Right lobe of liver (tissue), 6 donors: ENCODE results near the gene PLRG1. TPM values are rescaled to one million over a fixed set of nuclear protein-coding genes. Genes with fewer than 3 reads are reported as not detected.

Source experiments
- ATAC-seq, 4 donors: fragments of 200-7000 bp; cut with Tn5 transposase; one replicate each; pipeline ENCODE4 v1.9.1; 2020; ENCODE audit warnings: mild to moderate bottlenecking in 4 of 4, moderate library complexity in 4 of 4
- DNase-seq, 3 donors: peaks; one replicate each; pipeline ENCODE4 v3.0.0-alpha.2; 2020
- H3K27ac ChIP-seq, 3 donors: fragments of 200-600 bp; one replicate each; pipeline ENCODE4 v1.8.0; 2022
- H3K27me3 ChIP-seq, 2 donors: fragments of 200-600 bp; one replicate each; pipeline ENCODE4 v1.8.0; 2022
- H3K36me3 ChIP-seq, 4 donors: fragments of 200-600 bp; sonication (generic) in 1 of 4; one replicate each; pipeline versions ENCODE4 v1.5.1 to v1.8.0; 2017 to 2022; ENCODE audit warnings: control low read depth in 1 of 4
- H3K4me1 ChIP-seq, 4 donors: fragments of 200-600 bp; sonication (generic) in 1 of 4; one replicate each; pipeline versions ENCODE4 v1.5.1 to v1.8.0; 2017 to 2022; ENCODE audit warnings: control low read depth in 1 of 4
- H3K4me3 ChIP-seq, 3 donors: fragments of 200-600 bp; one replicate each; pipeline ENCODE4 v1.8.0; 2022
- H3K9me3 ChIP-seq, 4 donors: fragments of 200-600 bp; sonication (generic) in 1 of 4; one replicate each; pipeline versions ENCODE4 v1.5.1 to v1.8.0; 2017 to 2022; ENCODE audit warnings: control low read depth in 1 of 4
- POLR2A ChIP-seq: fragments of 450-650 bp; IDR thresholded peaks from one replicate; pipeline ENCODE4 v1.6.1; 2017; ENCODE audit warnings: antibody characterized with exemption, mild to moderate bottlenecking
- WGBS: methylation state at CpG from one replicate; pipeline ENCODE4 v1.1.6; 2018; ENCODE audit warnings: low coverage, low lambda C conversion rate; ENCODE audit not compliant: insufficient coverage; ENCODE audit errors: missing lambda C conversion rate; 5-methylcytosine and 5-hydroxymethylcytosine counted together
- intact Hi-C, 2 donors: fragments of 100-400 bp; cut with DNase I; formaldehyde crosslinking; loops; one replicate each; pipeline versions ENCODE4 v1.11.2 to v1.14.1; 2022
- total RNA-seq, 6 experiments: library from RNA; depleted of rRNA in 2 of 6; stranded (reverse); fragments of >200 nt in 2 of 6; fragmentation: NEBNext Ultra II Directional in 3 of 6; extraction: Animal tissue kit (Norgen Biotek cat#: 25700) in 3 of 6; gene quantifications; one replicate each; pipeline versions ENCODE4 v1.1.0 to v1.2.4, GENCODE V29; 2016 to 2023
- TF ChIP-seq, protein P1 (sequence below), 4 donors: fragments of 200-600 bp in 3 of 4; fragments of 450-650 bp in 1 of 4; IDR thresholded peaks; one replicate each; pipeline versions ENCODE4 v1.5.1 to v1.8.0; 2016 to 2022; ENCODE audit warnings: antibody characterized with exemption in 4 of 4, mild to moderate bottlenecking in 2 of 4
- donor health status: DM: no; HTN: yes; CAD: no.
- donor health status: DM: no; HTN: no; CAD: no.
- donor health status: DM: no; HTN: no; CAD: no.
- donor health status: DM: no; HTN: yes; CAD: no.
- donor health status: DM: no; HTN: yes; CAD: no.

The PLRG1 gene
- total RNA-seq, 6 experiments from 2014 or later = 33.1 to 55.8 (median 39.2) TPM

- DNase-seq = no peak
- H3K9me3 ChIP-seq = no peaks in the 10 kb centered on the region
- TF ChIP-seq POLR2A = no peak
- TF ChIP-seq, protein P1, sequence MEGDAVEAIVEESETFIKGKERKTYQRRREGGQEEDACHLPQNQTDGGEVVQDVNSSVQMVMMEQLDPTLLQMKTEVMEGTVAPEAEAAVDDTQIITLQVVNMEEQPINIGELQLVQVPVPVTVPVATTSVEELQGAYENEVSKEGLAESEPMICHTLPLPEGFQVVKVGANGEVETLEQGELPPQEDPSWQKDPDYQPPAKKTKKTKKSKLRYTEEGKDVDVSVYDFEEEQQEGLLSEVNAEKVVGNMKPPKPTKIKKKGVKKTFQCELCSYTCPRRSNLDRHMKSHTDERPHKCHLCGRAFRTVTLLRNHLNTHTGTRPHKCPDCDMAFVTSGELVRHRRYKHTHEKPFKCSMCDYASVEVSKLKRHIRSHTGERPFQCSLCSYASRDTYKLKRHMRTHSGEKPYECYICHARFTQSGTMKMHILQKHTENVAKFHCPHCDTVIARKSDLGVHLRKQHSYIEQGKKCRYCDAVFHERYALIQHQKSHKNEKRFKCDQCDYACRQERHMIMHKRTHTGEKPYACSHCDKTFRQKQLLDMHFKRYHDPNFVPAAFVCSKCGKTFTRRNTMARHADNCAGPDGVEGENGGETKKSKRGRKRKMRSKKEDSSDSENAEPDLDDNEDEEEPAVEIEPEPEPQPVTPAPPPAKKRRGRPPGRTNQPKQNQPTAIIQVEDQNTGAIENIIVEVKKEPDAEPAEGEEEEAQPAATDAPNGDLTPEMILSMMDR (IDR thresholded peaks at IDR 0.05) = no peak
- intact Hi-C loops = no loop called here
- H3K4me1 ChIP-seq = no peaks in the 10 kb centered on the region
- 90% methylated on average over 1 of the region's 1 CpG for WGBS
- ATAC-seq = peak in 1 of 4 donors; percentile 10
- H3K36me3 ChIP-seq = peaks cover 2 to 27% (median 9%) of the 10 kb centered on the region in 4 donors
- no peak overlapping the region for H3K27ac ChIP-seq
- H3K27me3 ChIP-seq = no peaks in the 10 kb centered on the region
- no peak overlapping the region for H3K4me3 ChIP-seq
Measured at GRCh38 chr4:154534296-154534695, 15.9 kb downstream of the PLRG1 start.

DNA sequence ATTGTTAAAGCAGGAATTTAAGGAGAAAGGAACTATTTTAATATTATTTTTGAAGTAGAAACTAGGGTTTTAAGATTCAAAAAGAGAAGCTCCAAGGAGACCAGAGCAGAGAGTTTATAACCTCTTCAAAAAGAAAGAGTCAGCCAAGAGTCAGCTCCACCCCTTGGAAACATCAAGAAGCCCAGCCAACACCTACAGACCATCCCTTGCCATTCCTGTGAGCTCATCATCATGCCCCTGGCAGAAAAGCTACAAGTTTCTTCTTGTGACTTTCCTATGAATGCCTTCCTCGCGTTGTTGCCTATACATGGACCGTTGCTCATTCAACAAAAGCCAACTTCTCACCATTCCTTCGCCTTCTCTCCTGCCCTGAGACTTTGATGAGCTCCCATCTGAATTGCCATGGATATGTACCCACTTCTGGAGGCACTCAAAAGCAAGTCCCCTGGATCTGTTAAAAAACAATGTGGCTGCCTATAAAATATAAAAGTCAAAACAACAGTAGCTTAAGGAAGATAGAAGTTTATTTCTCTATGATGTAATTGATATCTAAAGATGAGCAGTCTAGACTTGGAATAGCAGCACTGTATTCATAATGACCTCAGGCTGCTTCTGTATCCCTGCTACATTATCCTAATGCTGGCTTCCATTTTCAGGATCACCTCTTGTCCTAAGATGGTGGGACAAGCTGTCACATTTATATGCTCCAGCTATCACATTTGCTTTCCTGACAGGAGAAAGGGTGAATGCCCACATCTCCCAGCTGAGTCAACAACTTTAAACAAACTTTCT lies 20.3 kb downstream of the PLRG1 start:
- Histone ChIP-seq H3K27ac (no peak overlapping the region), H3K27me3 (no peaks in the 10 kb centered on the region), H3K9me3 (no peaks in the 10 kb centered on the region), H3K36me3 (no peaks in the 10 kb centered on the region), H3K4me1 (no peaks in the 10 kb centered on the region), H3K4me3 (no peak overlapping the region)
- TF ChIP-seq, protein P1 (IDR thresholded peaks at IDR 0.05) = no peak
- TF ChIP-seq POLR2A = no peak
- WGBS = 73% methylated on average over 4 of the region's 4 CpGs
- intact Hi-C loops = no loop called here
- DNase-seq (no peak), ATAC-seq (peak in 2 of 4 donors; percentile 23 to 63)

DNA sequence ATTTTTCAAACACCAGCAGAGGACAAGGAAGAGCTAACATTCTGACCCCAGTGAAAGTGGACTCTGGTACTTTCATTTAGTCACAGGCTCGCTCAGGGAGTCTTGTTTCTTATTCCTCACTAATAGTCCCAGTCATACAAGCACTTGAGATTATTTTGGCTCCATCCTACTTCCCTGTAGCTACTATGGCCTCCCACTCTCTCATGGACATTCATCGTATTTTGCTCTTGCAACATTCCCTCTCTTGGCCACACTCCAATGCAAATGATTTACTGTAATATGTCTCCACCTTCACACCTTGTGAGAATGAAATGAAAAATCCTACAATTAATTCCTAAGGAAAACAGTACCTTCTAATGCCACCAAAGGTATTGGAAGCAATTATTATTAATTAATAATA lies 21.3 kb downstream of the PLRG1 start:
- Histone ChIP-seq H3K27ac (no peak overlapping the region), H3K4me3 (no peak overlapping the region), H3K9me3 (no peaks in the 10 kb centered on the region), H3K36me3 (no peaks in the 10 kb centered on the region), H3K27me3 (no peaks in the 10 kb centered on the region), H3K4me1 (no peaks in the 10 kb centered on the region)
- 18% methylated on average over 2 of the region's 2 CpGs for WGBS
- DNase-seq = no peak
- TF ChIP-seq, protein P1 (IDR thresholded peaks at IDR 0.05) = no peak
- no peak for TF ChIP-seq POLR2A
- intact Hi-C loops = no loop called here
- ATAC-seq = peak in 1 of 4 donors; percentile 36

- no peak for ATAC-seq
Measured at GRCh38 chr4:154527308-154527707, 22.9 kb downstream of the PLRG1 start.

More at GRCh38 chr4:154527308-154527707, 22.9 kb downstream of the PLRG1 start:
- no peak for DNase-seq
- H3K36me3 ChIP-seq = no peaks in the 10 kb centered on the region
- H3K4me1 ChIP-seq = no peaks in the 10 kb centered on the region
- H3K9me3 ChIP-seq = no peaks in the 10 kb centered on the region
- intact Hi-C loops = no loop called here
- 83% methylated on average over 4 of the region's 4 CpGs for WGBS
- H3K27ac ChIP-seq = no peak overlapping the region
- H3K4me3 ChIP-seq = no peak overlapping the region
- no peak for TF ChIP-seq POLR2A
- TF ChIP-seq, protein P1 (IDR thresholded peaks at IDR 0.05) = no peak
- H3K27me3 ChIP-seq = no peaks in the 10 kb centered on the region
